ENCODE data around the gene DAGLB.
"Not testable (repeated sequence)": the region's sequence is repeated elsewhere in the genome, so short reads cannot be mapped to it uniquely, and the experiment has no call there.

DAGLB gene

GRCh38 chr7:6461946-6462550 lies 14.3 kb upstream of the DAGLB start:
- DNase-seq (ENCODE audit: low read depth in 2 of 2): no peak

GRCh38 chr7:6460990-6461584 lies 13.3 kb upstream of the DAGLB start:
- DNase-seq (ENCODE audit: low read depth in 2 of 2): no peak

DNA sequence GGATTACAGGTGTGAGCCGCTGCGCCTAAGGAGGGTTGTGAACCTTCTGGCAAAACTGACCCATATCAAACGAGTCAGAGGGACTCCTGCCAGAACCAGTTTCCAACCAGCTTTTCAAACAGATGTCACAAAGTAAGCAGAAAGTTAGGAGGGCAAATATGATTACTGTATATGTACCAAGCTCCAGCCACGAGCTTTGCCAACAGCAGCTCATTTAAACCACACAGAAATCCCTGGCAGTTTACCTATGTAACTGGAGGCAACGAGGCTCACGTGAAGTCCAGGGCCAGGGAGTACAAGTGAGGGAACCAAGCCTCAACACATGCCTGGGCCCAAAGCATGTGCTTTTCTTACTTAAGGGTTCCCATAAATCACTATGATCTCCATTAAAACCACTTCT lies 12.5 kb upstream of the DAGLB start:
- no peak for DNase-seq (ENCODE audit: low read depth in 2 of 2)

GRCh38 chr7:6458676-6459075 lies 10.9 kb upstream of the DAGLB start:
- not testable (repeated sequence) for DNase-seq (ENCODE audit: low read depth in 2 of 2)

DNA sequence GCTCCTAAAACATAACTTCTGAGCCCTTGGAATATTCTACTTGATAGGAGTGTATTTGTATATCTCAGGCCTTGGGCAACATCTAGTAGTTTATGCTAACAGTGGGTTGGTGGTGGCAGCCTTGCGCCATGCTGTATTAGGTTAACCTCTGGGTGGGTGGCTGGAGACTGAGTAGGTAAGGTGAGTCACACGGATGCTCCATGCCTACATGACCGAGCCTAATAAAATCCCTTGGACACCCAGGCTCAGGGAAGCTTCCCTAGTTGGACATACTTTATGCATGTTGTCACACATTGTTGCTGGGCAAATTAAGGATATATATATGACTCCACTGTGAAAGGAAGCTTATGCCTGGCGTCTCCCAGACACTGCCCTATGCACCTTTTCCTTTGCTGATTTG lies 6.0 kb upstream of the DAGLB start:
- DNase-seq (ENCODE audit: low read depth in 2 of 2): no peak

DNA sequence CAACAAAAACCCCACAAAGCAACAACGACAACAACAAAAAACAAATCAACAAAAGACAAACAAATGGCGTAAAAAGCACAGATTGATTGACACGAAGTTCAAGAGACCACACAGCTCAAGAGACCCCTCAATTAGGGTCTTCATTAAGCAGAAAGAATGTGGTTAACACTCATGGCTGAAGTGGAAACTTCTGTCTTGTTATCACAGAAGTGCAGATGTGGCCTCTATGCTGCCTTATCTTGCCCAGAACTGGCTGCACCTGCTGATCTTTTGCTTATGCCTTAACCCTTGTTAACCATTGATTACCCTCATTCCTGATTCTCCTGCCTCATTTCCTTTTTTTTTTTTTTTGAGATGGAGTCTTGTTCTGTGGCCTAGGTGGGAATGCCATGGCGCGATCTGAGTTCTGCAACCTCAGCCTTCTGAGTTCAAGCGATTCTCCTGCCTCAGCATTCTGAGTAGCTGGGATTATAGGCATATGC lies 3.5 kb upstream of the DAGLB start:
- DNase-seq (ENCODE audit: low read depth in 2 of 2): no peak

- not testable (repeated sequence) for DNase-seq (ENCODE audit: low read depth in 2 of 2)
Observed at GRCh38 chr7:6450591-6450990, 2.8 kb upstream of the DAGLB start.

DNA sequence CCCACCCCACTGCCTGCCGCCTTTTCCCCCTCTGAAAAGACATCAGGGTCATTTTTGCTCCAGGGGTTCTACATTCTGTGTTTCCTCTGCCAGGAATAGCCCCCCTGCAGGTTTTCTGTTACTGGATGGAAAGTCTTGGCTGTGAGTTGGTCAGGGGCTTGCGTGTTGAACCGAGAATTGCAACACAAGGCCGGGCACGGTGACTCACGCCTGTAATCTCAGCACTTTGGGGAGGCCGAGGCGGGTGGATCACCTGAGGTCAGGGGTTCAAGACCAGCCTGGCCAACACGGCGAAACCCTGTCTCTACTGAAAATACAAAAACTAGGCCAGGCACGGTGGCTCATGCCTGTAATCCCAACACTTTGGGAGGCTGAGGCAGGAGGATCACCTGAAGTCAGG lies 2.1 kb upstream of the DAGLB start:
- not testable (repeated sequence) for DNase-seq (ENCODE audit: low read depth in 2 of 2)

GRCh38 chr7:6448943-6449543 lies 1.3 kb upstream of the DAGLB start:
- DNase-seq (ENCODE audit: low read depth in 2 of 2): no peak

- peak; percentile 16 to 26 for DNase-seq (ENCODE audit: low read depth in 2 of 2)
Observed at GRCh38 chr7:6446838-6447580, 745 bp downstream of the DAGLB start.

- DNase-seq (ENCODE audit: low read depth in 2 of 2): no peak
Observed at GRCh38 chr7:6444516-6445269, 3.1 kb downstream of the DAGLB start.

DNA sequence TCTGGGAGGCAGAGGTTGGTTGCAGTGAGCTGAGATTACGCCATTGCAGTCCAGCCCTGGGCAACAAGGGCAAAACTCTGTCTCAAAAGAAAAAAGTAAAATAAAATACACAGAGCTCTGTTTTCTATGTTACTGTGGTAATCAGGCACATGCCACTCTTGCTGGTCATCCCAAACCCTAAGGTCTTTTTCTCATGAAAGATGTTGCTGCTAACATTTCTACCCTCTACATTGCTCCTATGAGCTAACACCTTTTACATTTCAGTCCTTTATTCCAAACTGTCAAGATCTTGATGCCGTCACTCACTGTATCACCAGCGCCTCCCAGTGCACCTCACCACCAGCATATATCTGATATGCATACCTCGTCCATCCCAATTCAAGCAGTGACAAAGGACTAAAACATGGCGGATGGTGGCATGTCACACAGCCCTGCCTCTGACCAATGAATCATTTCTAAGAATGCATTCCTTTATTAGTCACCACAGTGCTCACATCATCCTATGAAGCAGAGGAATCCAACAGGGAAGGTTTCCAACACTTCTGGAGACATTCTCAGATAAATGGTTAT lies 4.3 kb downstream of the DAGLB start:
- no peak for DNase-seq (ENCODE audit: low read depth in 2 of 2)

DNA sequence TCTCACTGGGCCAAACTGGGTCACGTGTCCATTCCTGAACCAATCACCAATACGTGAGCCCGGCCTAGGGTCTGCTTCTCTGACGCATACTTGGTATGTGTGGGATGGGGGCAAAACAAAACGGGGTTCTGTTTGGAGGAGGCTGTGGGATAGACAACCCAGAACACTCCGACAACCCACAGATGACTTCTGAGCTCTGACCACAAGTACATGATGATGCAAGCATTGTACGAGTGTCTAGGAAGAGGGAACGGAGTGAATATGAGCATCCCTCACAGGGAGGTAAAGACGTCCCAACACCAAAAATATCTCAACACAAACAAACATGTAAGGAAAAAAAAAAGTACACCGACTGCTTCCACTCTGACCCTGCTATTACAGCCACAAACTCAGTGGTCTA lies 5.6 kb downstream of the DAGLB start:
- no peak for DNase-seq (ENCODE audit: low read depth in 2 of 2)

DNA sequence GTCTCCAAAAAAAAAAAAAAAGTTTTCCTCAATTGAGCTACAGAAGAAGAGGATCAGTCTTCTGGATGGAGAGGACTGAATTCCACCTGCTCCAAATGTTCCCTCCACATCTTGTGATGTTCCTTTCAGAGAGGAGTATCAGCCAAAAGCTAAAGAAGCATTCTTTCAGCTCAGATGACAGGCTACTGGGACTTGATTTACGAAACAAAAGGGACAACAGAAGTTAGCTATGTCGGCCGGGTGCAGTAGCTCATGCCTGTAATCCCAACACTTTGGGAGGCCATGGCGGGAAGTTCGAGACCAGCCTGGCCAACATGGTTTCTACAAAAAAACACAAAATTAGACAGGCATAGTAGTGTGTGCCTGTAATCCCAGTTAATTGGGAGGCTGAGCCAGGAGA lies 7.4 kb downstream of the DAGLB start:
- DNase-seq (ENCODE audit: low read depth in 2 of 2): no peak

GRCh38 chr7:6438427-6438826 lies 9.3 kb downstream of the DAGLB start:
- DNase-seq (ENCODE audit: low read depth in 2 of 2): no peak

DNA sequence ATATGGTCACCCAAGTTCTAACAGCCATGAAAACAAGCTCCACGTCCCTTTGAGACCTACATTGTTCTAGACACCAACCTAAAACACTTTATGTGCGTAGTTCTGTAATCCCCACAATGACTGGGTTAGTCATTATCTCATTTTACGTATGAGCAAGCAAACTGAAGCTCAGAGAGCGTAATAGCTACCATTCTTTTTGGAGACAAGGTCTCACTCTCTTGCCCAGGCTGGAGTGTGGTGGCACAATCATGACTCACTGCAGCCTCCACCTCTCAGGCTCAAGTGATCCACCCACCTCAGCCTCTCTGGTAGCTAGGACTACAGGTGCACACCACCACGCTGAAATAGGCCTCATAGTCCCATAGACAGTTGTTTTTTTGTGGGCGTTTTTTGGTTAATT lies 10.5 kb downstream of the DAGLB start:
- DNase-seq (ENCODE audit: low read depth in 2 of 2): peak; percentile 27 to 33

DNA sequence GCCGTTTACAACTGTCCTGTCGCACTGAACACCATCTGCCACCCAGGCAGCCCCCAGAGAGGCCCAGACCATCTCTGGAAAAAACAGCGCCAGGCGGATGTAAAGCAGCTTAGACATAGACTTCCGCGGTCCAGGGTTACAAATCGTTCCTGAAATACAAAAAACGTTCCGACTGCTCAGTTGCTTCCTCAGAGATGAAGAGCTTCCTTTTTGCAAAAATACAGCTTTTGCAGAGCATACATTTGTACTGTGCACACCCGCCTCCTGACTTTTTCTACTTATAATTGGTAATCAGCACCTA lies 11.4 kb downstream of the DAGLB start:
- peak; percentile 14 to 24 for DNase-seq (ENCODE audit: low read depth in 2 of 2)

DNA sequence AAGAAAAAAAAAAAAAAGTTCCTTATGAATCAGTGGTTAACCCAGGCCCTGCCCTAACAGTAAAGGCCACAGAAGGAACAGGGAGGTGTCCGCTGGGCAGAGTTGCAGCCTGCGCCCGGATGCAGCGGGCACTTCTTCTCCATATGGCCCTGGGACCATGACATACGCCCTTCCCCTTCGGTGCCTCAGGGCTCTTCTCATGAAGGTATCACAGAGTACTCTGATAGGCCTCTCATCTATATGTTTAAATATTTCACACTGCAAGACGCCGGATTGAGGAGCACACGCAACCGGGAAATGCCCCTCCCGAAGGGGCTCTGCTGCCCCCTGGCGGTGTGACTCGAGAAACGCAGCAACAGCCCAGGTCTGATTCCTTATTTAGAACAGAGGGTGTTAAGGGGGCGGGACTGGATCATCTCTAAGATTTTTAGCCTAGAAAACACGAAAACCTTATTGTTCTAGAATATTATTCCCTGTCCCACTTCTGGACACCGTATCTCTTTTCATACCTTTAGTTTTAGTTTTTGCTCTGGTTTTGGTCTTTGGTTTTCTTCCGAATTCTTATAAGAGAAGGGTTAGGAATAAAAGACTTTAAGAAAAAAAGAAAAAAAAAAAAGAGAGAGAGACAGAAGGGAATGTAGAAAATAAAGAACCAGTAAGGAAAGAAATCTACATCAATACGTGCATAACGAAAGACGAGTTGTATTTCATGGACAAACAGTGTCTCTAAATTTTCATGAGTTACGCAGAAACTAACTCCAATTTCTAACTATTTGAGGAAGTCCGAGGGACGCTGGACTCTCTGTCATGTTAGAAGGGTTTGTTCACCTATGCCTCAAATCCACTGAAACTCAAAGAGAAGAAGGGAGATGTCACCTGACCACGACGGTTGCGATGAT lies 12.0 kb downstream of the DAGLB start:
- DNase-seq (ENCODE audit: low read depth in 2 of 2): peak; percentile 78 to 90

DNA sequence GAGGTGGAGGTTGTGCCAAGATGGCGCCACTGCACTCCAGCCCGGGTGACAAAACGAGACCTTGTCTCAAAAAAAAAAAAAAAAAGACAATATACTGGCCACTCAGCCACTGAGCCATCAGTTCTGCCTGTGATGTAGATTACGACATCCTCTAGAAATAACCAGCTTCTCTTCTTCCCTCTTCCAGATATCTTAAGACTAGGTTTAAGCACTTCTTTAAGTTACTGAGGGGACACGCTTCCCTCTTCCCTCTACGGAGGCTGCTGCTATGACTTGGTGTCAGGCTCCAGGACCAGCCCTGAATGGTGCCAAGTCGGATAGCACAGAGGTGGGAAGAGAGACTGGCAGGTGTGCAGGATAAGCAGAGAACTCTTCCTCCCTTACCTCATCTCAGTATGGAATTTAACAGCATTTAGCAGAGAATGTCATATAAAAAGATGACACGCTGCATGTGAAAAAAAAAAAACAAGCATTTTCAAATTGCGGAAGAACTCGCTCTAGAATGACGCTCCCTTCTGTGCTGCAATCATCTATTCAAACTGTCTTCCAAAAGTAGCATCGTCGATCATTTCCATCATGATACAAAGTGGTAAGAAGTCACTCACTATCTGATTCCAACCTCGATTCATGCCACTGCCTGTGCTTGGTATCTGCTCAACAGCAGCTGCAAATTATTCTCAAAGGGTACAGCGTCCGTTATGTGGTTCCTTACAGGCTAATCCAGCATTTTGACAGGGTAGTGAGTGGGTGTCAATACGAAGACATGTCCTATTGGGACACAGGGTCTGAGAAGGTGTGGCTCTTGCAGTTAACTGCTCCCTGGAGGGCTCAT lies 13.8 kb downstream of the DAGLB start:
- DNase-seq (ENCODE audit: low read depth in 2 of 2): no peak

- DNase-seq (ENCODE audit: low read depth in 2 of 2): no peak
Observed at GRCh38 chr7:6432781-6433180, 15.0 kb downstream of the DAGLB start.

Measured in stimulated activated CD4-positive, alpha-beta T cell treated with anti-CD3 and anti-CD28 coated beads, Interleukin-4, amount 100 ng/mL, for 48 hours (primary cell).